ENCODE measurements around the gene GK. TPM values are rescaled to one million over a fixed set of nuclear protein-coding genes. Genes with fewer than 3 reads are reported as not detected.

Gene GK
- total RNA-seq, 1 experiment from 2014 or later, result 10.1 TPM

- POLR2A ChIA-PET, result interaction anchor here (0.7 kb wide), 1 partner anchor 137 kb away, joined by 3 read pairs; no protein-coding TSS in a partner anchor
- intact Hi-C loops (cut with micrococcal nuclease), result loop anchor here (10.0 kb wide), 1 partner anchor 439 kb away; no protein-coding TSS in a partner anchor
These were observed 60.9 kb downstream of the GK start for GRCh38 chrX:30714138-30714537.

GRCh38 chrX:30715976-30716375 is 62.8 kb downstream of the GK start:
- Mint-ChIP-seq H3K36me3 (ENCODE audit: insufficient read depth, unreplicated experiment) (peaks cover 12% of the 10 kb centered on the region), H3K27ac (ENCODE audit: low read depth, unreplicated experiment) (no peak overlapping the region), H3K9me3 (ENCODE audit: unreplicated experiment) (no peaks in the 10 kb centered on the region), H3K4me1 (ENCODE audit: insufficient read depth, unreplicated experiment) (no peaks in the 10 kb centered on the region), H3K4me3 (ENCODE audit: unreplicated experiment) (no peak overlapping the region), H3K27me3 (ENCODE audit: insufficient read depth, unreplicated experiment) (peaks cover 20% of the 10 kb centered on the region)
- CTCF ChIA-PET, result interaction anchor here (0.7 to 6.1 kb wide), 3 partner anchors 81 to 146 kb away, joined by 3 to 41 read pairs (median 11); no protein-coding TSS in a partner anchor
- BruUV-seq (replicated peaks), result no TSS peak
- POLR2A ChIA-PET, result no interaction called here
- intact Hi-C loops (cut with micrococcal nuclease), result loop anchor here (10.0 kb wide), 1 partner anchor 441 kb away; no protein-coding TSS in a partner anchor
- no peak for DNase-seq (ENCODE audit: unreplicated experiment)
- no peak for TF ChIP-seq CTCF (IDR thresholded peaks at IDR 0.05; ENCODE audit: unreplicated experiment)

More at GRCh38 chrX:30714138-30714537, 60.9 kb downstream of the GK start:
- no peaks in the 10 kb centered on the region for H3K36me3 Mint-ChIP-seq (ENCODE audit: insufficient read depth, unreplicated experiment)
- H3K4me1 Mint-ChIP-seq (ENCODE audit: insufficient read depth, unreplicated experiment), result no peaks in the 10 kb centered on the region
- peaks cover 28% of the 10 kb centered on the region for H3K27me3 Mint-ChIP-seq (ENCODE audit: insufficient read depth, unreplicated experiment)
- no TSS peak for BruUV-seq (replicated peaks)
- no peak overlapping the region for H3K27ac Mint-ChIP-seq (ENCODE audit: low read depth, unreplicated experiment)
- TF ChIP-seq CTCF (IDR thresholded peaks at IDR 0.05; ENCODE audit: unreplicated experiment), result no peak
- H3K4me3 Mint-ChIP-seq (ENCODE audit: unreplicated experiment), result no peak overlapping the region
- DNase-seq (ENCODE audit: unreplicated experiment), result no peak
- H3K9me3 Mint-ChIP-seq (ENCODE audit: unreplicated experiment), result no peaks in the 10 kb centered on the region
- CTCF ChIA-PET, result interaction anchor here (0.6 to 6.1 kb wide), 9 partner anchors 8 to 967 kb away, joined by 3 to 41 read pairs (median 3); no protein-coding TSS in a partner anchor

GRCh38 chrX:30733852-30734660 is 80.8 kb downstream of the GK start:
- POLR2A ChIA-PET, result no interaction called here

More at GRCh38 chrX:30733852-30734660, 80.8 kb downstream of the GK start:
- CTCF ChIA-PET, result interaction anchor here (0.6 to 2.5 kb wide), 3 partner anchors 10 to 304 kb away, joined by 5 to 11 read pairs (median 8); no protein-coding TSS in a partner anchor
- DNase-seq (ENCODE audit: unreplicated experiment), result no peak
- no peaks in the 10 kb centered on the region for H3K27me3 Mint-ChIP-seq (ENCODE audit: insufficient read depth, unreplicated experiment)
- intact Hi-C loops (cut with micrococcal nuclease), result no loop called here
- no peaks in the 10 kb centered on the region for H3K36me3 Mint-ChIP-seq (ENCODE audit: insufficient read depth, unreplicated experiment)
- H3K9me3 Mint-ChIP-seq (ENCODE audit: unreplicated experiment), result no peaks in the 10 kb centered on the region
- H3K27ac Mint-ChIP-seq (ENCODE audit: low read depth, unreplicated experiment), result no peak overlapping the region
- no peak for TF ChIP-seq CTCF (IDR thresholded peaks at IDR 0.05; ENCODE audit: unreplicated experiment)
- H3K4me1 Mint-ChIP-seq (ENCODE audit: insufficient read depth, unreplicated experiment), result peaks cover 6% of the 10 kb centered on the region
- H3K4me3 Mint-ChIP-seq (ENCODE audit: unreplicated experiment), result no peak overlapping the region
- BruUV-seq (replicated peaks), result TSS peak; percentile 11

Data from MCF 10A (cell line).